GM21723 (cell line): ENCODE measurements around the gene SDSL.

ENCODE experiments used
- ATAC-seq: cut with Tn5 transposase; IDR thresholded peaks from one replicate; pipeline ENCODE4 v1.9.1; 2021; ENCODE audit warnings: mild to moderate bottlenecking, moderate library complexity; ENCODE audit not compliant: unreplicated experiment

Gene SDSL

GRCh38 chr12:113396200-113396599 is 26.0 kb upstream of the SDSL start:
- ATAC-seq, result no peak

- no peak for ATAC-seq
These were observed 25.2 kb upstream of the SDSL start for GRCh38 chr12:113396828-113397496.

GRCh38 chr12:113397497-113398197 is 24.5 kb upstream of the SDSL start:
- ATAC-seq, result no peak

DNA sequence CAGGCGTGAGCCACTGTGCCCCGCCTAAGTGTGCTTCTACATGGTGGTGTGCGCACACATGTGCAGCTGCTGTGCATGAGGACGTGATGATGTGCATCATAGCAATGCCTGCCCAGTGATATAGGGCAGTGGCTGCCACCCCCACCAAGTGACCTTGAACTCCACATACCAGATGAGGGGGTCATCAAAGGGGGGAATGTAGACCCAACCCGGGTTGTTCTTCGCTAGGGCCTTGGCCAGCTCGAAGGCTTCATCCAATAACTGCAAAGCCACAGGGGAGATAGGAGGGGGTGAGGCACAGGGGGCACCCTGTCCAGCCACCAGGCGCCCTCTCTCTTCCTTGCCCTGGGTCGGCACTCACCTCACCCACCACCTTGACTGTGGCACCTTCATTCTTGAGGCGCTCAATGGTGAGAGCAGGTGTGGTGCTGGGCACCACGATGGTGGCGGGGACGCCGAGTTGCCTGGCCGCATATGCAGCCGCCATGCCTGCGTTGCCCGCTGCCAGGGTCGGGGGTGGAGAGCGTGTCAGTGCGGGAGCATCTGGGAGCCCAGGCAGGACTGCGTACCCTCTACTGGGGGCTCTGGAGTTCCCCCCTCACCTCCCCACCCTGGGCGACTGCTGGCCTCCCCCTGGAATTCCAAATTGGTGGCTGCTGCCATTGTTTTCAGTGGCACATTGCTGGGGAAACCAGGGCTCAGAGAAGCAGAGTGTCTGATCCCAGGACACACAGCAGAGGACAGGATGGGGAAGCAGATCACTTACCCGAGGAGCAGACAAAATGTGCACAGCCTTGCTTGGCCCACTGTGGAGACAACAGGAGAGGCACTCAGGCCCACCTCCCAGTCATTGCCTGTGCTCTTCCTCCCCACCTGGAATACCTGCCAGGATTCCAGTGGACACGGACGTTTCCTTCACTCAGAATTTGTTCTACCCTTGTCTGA is 23.6 kb upstream of the SDSL start:
- ATAC-seq, result no peak

DNA sequence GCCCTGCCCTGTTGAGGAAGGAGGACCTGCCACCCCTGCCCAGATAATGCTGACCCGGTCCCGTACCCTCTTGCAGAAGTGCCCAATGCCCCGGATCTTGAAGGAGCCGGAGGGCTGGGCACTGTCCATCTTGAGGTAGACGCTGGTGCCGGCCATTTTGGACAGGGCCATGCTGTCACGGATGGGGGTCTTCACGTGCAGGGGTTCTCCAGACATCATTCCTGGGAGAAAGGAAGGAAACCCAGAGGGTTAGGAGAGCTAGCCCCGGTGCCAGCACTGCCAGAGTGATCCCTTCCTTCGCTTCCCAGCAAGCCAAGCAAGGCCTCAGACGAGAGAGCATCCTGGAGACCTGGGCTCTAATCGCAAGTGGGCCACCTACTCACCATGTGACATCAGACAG is 22.7 kb upstream of the SDSL start:
- no peak for ATAC-seq

- ATAC-seq, result no peak
These were observed 21.8 kb upstream of the SDSL start for GRCh38 chr12:113400362-113400761.

- ATAC-seq, result no peak
These were observed 20.8 kb upstream of the SDSL start for GRCh38 chr12:113401066-113402000.

DNA sequence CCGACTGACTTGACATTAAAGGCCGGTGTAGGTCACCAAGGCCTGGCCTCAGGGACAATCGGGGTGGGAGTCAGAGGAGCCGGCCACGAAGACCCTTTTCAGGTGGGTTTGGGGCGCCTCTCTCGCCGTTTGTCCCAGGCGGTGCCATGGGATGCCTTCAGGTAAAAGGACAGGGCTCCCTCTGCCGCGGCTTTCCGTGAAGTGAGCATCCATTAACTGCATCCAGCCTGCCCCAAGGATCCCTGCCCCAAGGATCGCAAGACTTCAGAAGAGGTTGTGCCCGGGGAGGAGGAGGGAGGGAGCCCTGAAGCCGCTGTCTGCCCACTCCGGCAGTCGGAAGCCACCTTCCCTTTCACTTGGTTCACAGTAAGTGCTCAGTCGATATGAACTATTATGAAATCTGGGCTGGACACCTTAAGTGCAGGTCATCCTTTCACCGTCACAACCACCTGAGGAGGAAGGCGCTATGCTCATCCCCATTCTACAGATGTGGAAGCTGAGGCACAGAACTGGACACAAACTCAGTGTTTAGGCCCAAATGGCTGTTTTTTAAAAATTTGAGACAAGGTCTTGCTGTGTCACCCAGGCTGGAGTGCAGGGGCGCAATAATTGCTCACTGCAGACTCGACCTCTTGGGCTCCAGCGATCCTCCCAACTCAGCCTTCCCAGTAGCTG is 19.5 kb upstream of the SDSL start:
- ATAC-seq, result no peak

DNA sequence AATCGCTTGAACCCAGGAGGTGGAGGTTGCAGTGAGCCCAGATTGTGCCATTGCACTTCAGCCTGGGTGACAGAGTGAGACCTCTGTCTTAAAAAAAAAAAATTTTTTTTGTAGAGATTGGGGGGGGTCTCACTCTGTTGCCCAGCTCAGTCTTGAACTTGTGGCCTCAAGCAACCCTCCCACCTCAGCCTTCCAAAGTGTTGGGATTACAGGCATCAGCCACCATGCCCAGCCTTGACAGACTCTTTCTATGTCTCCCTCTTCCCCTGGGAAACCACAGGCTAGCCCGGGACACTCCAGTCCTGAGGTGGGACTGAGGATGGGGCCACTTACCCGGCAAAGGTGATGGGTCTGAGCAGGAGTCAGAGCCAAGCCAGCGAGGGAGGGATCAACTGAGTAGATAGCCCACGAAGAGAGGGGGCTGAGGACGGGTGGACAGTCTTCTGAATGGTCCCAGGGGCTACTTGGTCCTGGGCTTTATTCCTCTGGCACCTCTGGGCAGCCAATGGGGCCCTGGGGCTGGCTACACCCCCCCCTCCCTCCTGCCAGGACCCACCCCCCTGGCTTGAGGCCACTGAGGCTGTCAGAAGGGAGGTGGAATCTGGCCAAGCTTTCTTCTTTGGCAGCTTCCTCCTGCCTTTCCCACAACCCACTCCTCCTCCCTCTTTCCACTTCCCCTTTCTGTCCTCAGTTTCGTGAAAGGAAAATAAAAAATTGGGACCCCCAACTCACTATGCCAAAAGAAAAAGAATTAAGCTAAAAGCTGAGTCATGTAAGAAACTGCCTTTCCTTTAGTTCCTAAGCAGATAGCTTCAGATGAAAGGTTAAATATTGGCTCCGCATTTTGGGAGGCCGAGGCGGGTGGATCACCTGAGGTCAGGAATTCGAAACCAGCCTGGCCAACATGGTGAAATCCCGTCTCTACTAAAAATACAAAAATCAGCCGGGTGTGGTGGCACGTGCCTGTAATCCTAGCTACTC is 18.5 kb upstream of the SDSL start, which contains the start of gene SDS:
SDS (minus strand) TSS at position 453 of the 981 bp plus-strand sequence. CDS start 4,179 bp downstream, outside the sequence.
- ATAC-seq, result no peak

GRCh38 chr12:113405694-113406093 is 16.5 kb upstream of the SDSL start:
- no peak for ATAC-seq

DNA sequence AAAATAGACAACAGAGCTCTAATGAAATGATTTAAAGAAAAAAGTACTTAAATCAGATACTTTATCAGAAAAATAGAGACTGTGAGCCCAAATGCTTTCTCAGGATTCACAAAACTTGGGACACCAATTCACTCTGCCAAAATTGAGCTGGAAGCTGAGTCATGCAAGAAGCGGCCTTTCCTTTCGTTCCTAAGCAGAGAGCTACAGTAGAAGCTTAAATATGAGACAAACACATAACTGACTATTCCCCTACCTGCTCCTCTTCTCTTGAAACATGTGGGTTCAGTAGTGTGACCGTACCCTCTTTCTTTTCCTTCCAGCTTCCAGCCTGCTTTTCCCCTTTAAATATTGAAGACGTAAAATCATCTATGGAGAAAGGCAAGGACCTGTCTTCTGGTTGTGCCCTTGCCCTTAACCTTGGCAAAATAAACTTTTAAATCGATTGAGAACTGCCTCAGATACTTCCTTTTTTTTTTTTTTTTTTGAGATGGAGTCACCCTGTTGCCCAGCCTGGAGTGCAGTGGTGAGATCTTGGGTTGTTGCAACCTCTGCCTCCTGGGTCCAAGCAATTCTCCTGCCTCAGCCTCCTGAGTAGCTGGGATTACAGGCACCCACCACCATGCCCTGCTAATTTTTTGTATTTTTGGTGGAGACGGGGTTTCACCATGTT is 14.1 kb upstream of the SDSL start:
- no peak for ATAC-seq

- ATAC-seq, result no peak
These were observed 13.4 kb upstream of the SDSL start for GRCh38 chr12:113408756-113409298.

- no peak for ATAC-seq
These were observed 12.6 kb upstream of the SDSL start for GRCh38 chr12:113409462-113410124.

DNA sequence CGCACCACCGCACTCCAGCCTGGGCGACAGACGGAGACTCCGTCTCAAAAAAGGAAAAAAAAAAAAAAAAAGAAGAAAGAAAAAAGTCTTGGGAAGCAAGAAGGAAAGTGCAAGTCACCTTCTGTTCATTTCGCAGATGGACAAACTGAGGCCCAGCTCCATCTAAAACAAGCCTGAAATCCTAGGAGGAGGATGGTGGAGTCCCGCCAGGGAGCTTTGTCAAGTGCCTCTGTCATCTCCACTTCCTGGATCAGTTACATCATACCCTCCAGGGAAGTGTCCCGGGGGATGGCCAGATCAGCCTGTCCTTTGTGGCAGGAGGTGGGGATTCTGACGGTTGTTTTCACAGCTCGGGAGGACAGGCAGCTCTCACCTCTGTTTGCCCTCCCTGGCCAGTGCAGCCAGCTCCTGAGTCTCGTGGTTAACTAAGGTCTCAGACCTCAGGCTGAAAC is 8.7 kb upstream of the SDSL start:
- no peak for ATAC-seq

GRCh38 chr12:113414519-113415038 is 7.6 kb upstream of the SDSL start:
- ATAC-seq, result no peak

GRCh38 chr12:113416091-113416754 is 6.0 kb upstream of the SDSL start:
- ATAC-seq, result no peak
